HEK293T (cell line): ENCODE measurements around the gene SWI5.

Source experiments
- CTCF ChIA-PET: fragments of 350-600 bp; formaldehyde crosslinking; extraction: SDS; loops from one replicate; lab custom pipeline; 2021; ENCODE audit warnings: antibody characterized with exemption, inconsistent platforms; lab: Yijun Ruan, JAX
- POLR2A ChIA-PET: fragments of 350-600 bp; formaldehyde crosslinking; extraction: SDS; loops from one replicate; lab custom pipeline; 2020; ENCODE audit warnings: antibody characterized with exemption, inconsistent platforms; lab: Yijun Ruan, JAX
- DNase-seq: peaks from one replicate; pipeline ENCODE4 v3.0.0; 2012; ENCODE audit warnings: mixed read lengths; ENCODE audit errors: extremely low spot score
- ARNT ChIP-seq: fragments of 450-650 bp; IDR thresholded peaks from 2 replicates; pipeline ENCODE4 v1.6.1; 2017; ENCODE audit warnings: mild to moderate bottlenecking
- BHLHE40 ChIP-seq: fragments of 450-650 bp; IDR thresholded peaks from 2 replicates; pipeline ENCODE4 v1.6.1; 2016; ENCODE audit warnings: mild to moderate bottlenecking, moderate library complexity, borderline replicate concordance
- CTBP1 ChIP-seq: fragments of 450-650 bp; IDR thresholded peaks from 2 replicates; pipeline ENCODE4 v1.6.1; 2016; ENCODE audit warnings: borderline replicate concordance
- ELF4 ChIP-seq: fragments of 450-650 bp; IDR thresholded peaks from 2 replicates; pipeline ENCODE4 v1.6.1; 2017; ENCODE audit warnings: antibody characterized with exemption
- FOXA1 ChIP-seq: fragments of 450-650 bp; IDR thresholded peaks from 2 replicates; pipeline ENCODE4 v1.6.1; 2016; ENCODE audit warnings: mild to moderate bottlenecking
- FOXK2 ChIP-seq: fragments of 450-650 bp; IDR thresholded peaks from 2 replicates; pipeline ENCODE4 v1.6.1; 2016; ENCODE audit warnings: mild to moderate bottlenecking
- FOXM1 ChIP-seq: fragments of 450-650 bp; IDR thresholded peaks from 2 replicates; pipeline ENCODE4 v1.6.1; 2017; ENCODE audit warnings: mild to moderate bottlenecking, borderline replicate concordance
- HDGF ChIP-seq: fragments of 450-650 bp; IDR thresholded peaks from 2 replicates; pipeline ENCODE4 v1.6.1; 2017; ENCODE audit warnings: antibody characterized with exemption, borderline replicate concordance
- L3MBTL2 ChIP-seq: fragments of 450-650 bp; conservative IDR thresholded peaks from 2 replicates; pipeline ENCODE4 v1.6.1; 2016; ENCODE audit warnings: mild to moderate bottlenecking
- LEF1 ChIP-seq: fragments of 450-650 bp; IDR thresholded peaks from 2 replicates; pipeline ENCODE4 v1.6.1; 2017; ENCODE audit warnings: mild to moderate bottlenecking, borderline replicate concordance
- NFRKB ChIP-seq: fragments of 450-650 bp; IDR thresholded peaks from 2 replicates; pipeline ENCODE4 v1.6.1; 2016; ENCODE audit warnings: mild to moderate bottlenecking, moderate library complexity
- PKNOX1 ChIP-seq: fragments of 450-650 bp; IDR thresholded peaks from 2 replicates; pipeline ENCODE4 v1.6.1; 2016
- SP1 ChIP-seq: fragments of 450-650 bp; IDR thresholded peaks from 2 replicates; pipeline ENCODE4 v1.6.1; 2017
- SUZ12 ChIP-seq: fragments of 450-650 bp; IDR thresholded peaks from 2 replicates; pipeline ENCODE4 v1.6.1; 2016; ENCODE audit warnings: mild to moderate bottlenecking
- TARDBP ChIP-seq: fragments of 450-650 bp; IDR thresholded peaks from 2 replicates; pipeline ENCODE4 v1.6.1; 2016
- ZNF384 ChIP-seq: fragments of 450-650 bp; IDR thresholded peaks from 2 replicates; pipeline ENCODE4 v1.6.1; 2016

SWI5 gene

DNA sequence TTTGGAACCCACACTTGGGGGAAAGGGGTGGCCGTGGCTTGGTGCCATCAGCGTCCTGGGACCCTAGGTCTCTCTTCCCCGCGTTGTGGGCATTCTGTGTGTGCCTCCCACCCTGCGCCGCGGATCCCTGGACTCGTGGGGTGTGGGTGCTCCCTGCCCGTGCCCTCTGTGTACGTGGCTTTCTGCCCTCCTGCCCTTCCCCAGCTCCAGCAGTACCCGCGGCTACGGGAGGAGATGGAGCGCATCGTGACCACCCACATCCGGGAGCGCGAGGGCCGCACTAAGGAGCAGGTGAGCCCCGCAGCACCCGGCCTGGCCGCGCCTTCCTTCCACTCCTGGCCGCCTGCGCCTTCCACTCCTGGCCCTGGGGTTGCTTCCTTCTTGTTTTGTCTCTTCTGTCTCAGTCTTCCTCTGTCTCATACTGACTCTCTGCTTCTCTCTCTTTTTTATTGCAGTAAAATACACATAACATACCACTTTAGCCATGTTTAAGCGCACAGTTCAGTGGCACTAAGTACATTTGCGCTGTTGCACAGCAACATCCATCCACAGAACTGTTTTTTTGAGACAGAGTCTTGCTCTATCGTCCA, 42.2 kb upstream of the SWI5 start:
- DNase-seq, result no peak
- TF ChIP-seq ZNF384 (no peak), NFRKB (no peak), ELF4 (no peak), SUZ12 (no peak), HDGF (no peak), LEF1 (no peak), BHLHE40 (no peak), TARDBP (no peak), CTBP1 (no peak), SP1 (no peak), FOXM1 (no peak), ARNT (no peak), FOXK2 (no peak), L3MBTL2 (no peak), PKNOX1 (no peak), FOXA1 (no peak)
- ChIA-PET POLR2A (interaction anchor here (1.4 kb wide), 1 partner anchor 42 kb away, joined by 4 read pairs; the partner anchor contains the start of genes GOLGA2 and SWI5), CTCF (no interaction called here)

DNA sequence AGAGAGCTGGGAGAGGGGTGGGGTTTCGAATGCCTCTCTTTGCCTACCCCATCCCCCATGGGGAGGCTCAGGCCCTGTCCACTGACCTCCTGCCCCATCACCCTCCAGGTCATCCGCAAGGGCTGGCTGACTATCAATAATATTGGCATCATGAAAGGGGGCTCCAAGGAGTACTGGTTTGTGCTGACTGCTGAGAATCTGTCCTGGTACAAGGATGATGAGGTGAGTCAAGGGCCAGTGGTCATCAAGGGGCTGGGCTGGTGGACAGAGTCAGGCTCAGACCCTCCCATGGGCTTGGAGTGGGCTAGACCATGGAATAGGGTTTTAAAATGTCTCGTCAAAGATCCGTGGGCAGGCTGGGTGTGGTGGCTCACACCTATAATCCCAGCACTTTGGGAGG, 34.0 kb upstream of the SWI5 start:
- ChIA-PET POLR2A (interaction anchor here (0.6 to 1.3 kb wide), 2 partner anchors 8 to 34 kb away, joined by 3 to 4 read pairs; partner anchors contain the start of genes GOLGA2 and SWI5), CTCF (no interaction called here)
- TF ChIP-seq SP1, result no peak
- no peak for TF ChIP-seq CTBP1
- no peak for TF ChIP-seq FOXA1
- TF ChIP-seq ZNF384, result no peak
- TF ChIP-seq ARNT, result no peak
- no peak for TF ChIP-seq FOXK2
- no peak for TF ChIP-seq FOXM1
- no peak for TF ChIP-seq NFRKB
- no peak for TF ChIP-seq SUZ12
- TF ChIP-seq L3MBTL2, result no peak
- TF ChIP-seq ELF4, result no peak
- DNase-seq, result no peak

DNA sequence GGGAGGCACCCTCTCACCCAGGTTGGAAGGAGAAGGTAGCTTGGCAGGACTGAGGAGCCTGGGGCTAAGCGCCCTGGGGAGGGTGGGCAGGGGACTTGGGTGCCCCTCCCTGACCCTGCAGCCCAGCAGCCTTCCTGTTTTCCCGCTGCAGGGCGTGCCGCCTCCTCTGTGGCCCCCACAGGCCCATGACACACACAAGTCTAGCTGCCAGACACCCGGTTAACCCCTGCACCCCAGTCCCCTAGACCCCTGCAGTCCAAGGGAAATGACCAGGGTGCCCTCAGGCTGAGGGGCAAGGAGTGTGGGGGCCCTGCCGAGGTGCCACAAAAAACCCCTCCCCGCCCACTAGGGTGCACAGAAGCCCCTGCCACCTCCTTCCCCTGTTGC, 33.3 kb upstream of the SWI5 start:
- CTCF ChIA-PET, result no interaction called here

GRCh38 chr9:128243215-128244018, 32.7 kb upstream of the SWI5 start:
- no peak for TF ChIP-seq TARDBP
- TF ChIP-seq CTBP1, result no peak
- TF ChIP-seq BHLHE40, result no peak
- TF ChIP-seq HDGF, result no peak
- no peak for TF ChIP-seq ELF4
- no peak for TF ChIP-seq ARNT
- no peak for TF ChIP-seq ZNF384
- TF ChIP-seq SP1, result no peak
- TF ChIP-seq FOXK2, result no peak
- no peak for TF ChIP-seq L3MBTL2
- TF ChIP-seq FOXA1, result no peak
- DNase-seq, result no peak
- CTCF ChIA-PET, result no interaction called here
- POLR2A ChIA-PET, result no interaction called here

More for the DNA sequence above, 33.3 kb upstream of the SWI5 start:
- no peak for DNase-seq
- POLR2A ChIA-PET, result no interaction called here
- no peak for TF ChIP-seq ELF4
- no peak for TF ChIP-seq ZNF384
- TF ChIP-seq FOXK2, result no peak
- TF ChIP-seq HDGF, result no peak
- no peak for TF ChIP-seq FOXA1
- TF ChIP-seq PKNOX1, result no peak
- no peak for TF ChIP-seq ARNT
- no peak for TF ChIP-seq SUZ12
- no peak for TF ChIP-seq LEF1
- TF ChIP-seq SP1, result no peak
- TF ChIP-seq L3MBTL2, result no peak
- no peak for TF ChIP-seq NFRKB
- no peak for TF ChIP-seq CTBP1
- TF ChIP-seq BHLHE40, result no peak
- no peak for TF ChIP-seq FOXM1
- TF ChIP-seq TARDBP, result no peak

DNA sequence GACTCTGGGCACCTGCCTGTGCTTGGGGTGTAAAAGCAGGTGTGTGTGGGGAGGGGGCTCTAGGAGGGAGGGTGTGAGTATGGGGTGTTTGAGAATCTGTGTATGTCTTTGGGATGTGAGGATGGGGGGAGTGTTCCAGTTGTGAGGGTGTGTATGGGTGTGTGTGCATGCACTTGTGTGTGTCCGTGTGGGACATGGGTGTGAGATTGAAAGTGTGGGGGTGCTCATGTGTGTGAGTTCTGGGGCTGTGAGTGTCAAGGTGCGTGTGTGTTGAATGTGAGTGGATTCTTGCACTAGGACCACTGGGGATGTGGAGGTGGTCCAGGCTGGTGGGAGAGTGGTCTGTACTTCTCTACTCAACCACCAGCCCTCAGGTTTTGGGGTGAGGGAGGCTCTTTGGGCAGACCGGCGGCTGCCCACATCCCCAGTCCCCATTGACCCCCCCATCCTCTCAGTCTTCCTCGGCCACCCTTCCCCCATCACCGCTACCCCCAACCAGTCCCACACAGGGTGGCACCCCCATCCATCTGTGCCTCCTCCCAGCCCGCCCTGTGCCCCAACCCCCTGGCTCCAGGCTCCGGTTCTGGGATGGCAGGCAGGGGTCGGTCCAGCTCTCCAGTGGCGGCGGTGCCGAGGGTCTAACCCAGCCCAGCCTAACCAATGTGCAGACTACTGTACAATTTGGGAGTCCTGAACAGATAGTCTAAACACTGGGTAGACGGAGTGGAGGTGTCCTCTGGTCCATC, 31.8 kb upstream of the SWI5 start:
- ChIA-PET CTCF (no interaction called here), POLR2A (no interaction called here)
- no peak for DNase-seq
- TF ChIP-seq HDGF (no peak), SP1 (no peak), ZNF384 (no peak), TARDBP (no peak), LEF1 (no peak), FOXA1 (no peak), ARNT (no peak), FOXK2 (no peak), PKNOX1 (no peak), NFRKB (no peak)
